ENCODE data around the gene CADM1. TPM values are rescaled to one million over a fixed set of nuclear protein-coding genes. Genes with fewer than 3 reads are reported as not detected.

CADM1 gene
- total and polyA plus RNA-seq, 7 donors, result 0.69 to 25.2 (median 15.6) TPM

GRCh38 chr11:115344846-115345245 lies 159.4 kb downstream of the CADM1 start:
- TF ChIP-seq POLR2A (IDR thresholded peaks at IDR 0.05) (no peak), EP300 (IDR thresholded peaks at IDR 0.05) (no peak), CTCF (IDR thresholded peaks at IDR 0.05) (no peak), POLR2AphosphoS5 (IDR thresholded peaks at IDR 0.05) (no peak)
- DNase-seq, result no peak
- 72 to 81% methylated on average over 4 of the region's 4 CpGs for WGBS, 2 donors
- H3K4me3 ChIP-seq, result no peak overlapping the region
- no peaks in the 10 kb centered on the region for H3K27me3 ChIP-seq
- no peaks in the 10 kb centered on the region for H3K36me3 ChIP-seq
- no peaks in the 10 kb centered on the region for H3K9me3 ChIP-seq
- H3K27ac ChIP-seq, result no peak overlapping the region
- intact Hi-C loops (cut with DNase I), result no loop called here
- no peaks in the 10 kb centered on the region for H3K4me1 ChIP-seq

- Histone ChIP-seq H3K36me3 (no peaks in the 10 kb centered on the region), H3K9me3 (no peaks in the 10 kb centered on the region), H3K4me1 (no peaks in the 10 kb centered on the region), H3K4me3 (no peak overlapping the region), H3K27me3 (no peaks in the 10 kb centered on the region), H3K27ac (no peak overlapping the region)
- WGBS, 2 donors, result 95 to 96% methylated on average over 3 of the region's 3 CpGs
- intact Hi-C loops (cut with DNase I), result no loop called here
- no peak for DNase-seq
- TF ChIP-seq CTCF (IDR thresholded peaks at IDR 0.05) (no peak), POLR2A (IDR thresholded peaks at IDR 0.05) (no peak), POLR2AphosphoS5 (IDR thresholded peaks at IDR 0.05) (no peak)
Measured at GRCh38 chr11:115342142-115342541, 162.1 kb downstream of the CADM1 start.

- DNase-seq, result no peak
- TF ChIP-seq CTCF (IDR thresholded peaks at IDR 0.05), result no peak
- TF ChIP-seq EP300 (IDR thresholded peaks at IDR 0.05), result no peak
- TF ChIP-seq POLR2AphosphoS5 (IDR thresholded peaks at IDR 0.05), result no peak
- no peak for TF ChIP-seq POLR2A (IDR thresholded peaks at IDR 0.05)
- H3K36me3 ChIP-seq, result no peaks in the 10 kb centered on the region
- no peak overlapping the region for H3K4me3 ChIP-seq
- intact Hi-C loops (cut with DNase I), result no loop called here
- no peaks in the 10 kb centered on the region for H3K27me3 ChIP-seq
- H3K9me3 ChIP-seq, result no peaks in the 10 kb centered on the region
- no peak overlapping the region for H3K27ac ChIP-seq
- 95% methylated on average over 3 of the region's 3 CpGs for WGBS, 2 donors
- no peaks in the 10 kb centered on the region for H3K4me1 ChIP-seq
Measured at GRCh38 chr11:115340874-115341273, 163.3 kb downstream of the CADM1 start.

GRCh38 chr11:115338476-115338875 lies 165.7 kb downstream of the CADM1 start:
- TF ChIP-seq CTCF (IDR thresholded peaks at IDR 0.05) (no peak), POLR2A (IDR thresholded peaks at IDR 0.05) (no peak), POLR2AphosphoS5 (IDR thresholded peaks at IDR 0.05) (no peak), EP300 (IDR thresholded peaks at IDR 0.05) (no peak)
- no peaks in the 10 kb centered on the region for H3K4me1 ChIP-seq
- no peak overlapping the region for H3K27ac ChIP-seq
- no peaks in the 10 kb centered on the region for H3K9me3 ChIP-seq
- no peaks in the 10 kb centered on the region for H3K27me3 ChIP-seq
- intact Hi-C loops (cut with DNase I), result no loop called here
- H3K4me3 ChIP-seq, result no peak overlapping the region
- WGBS, 2 donors, result 58 to 84% methylated on average over 3 of the region's 3 CpGs
- DNase-seq, result no peak
- H3K36me3 ChIP-seq, result no peaks in the 10 kb centered on the region
